ENCODE measurements around the gene MFAP2. TPM values are rescaled to one million over a fixed set of nuclear protein-coding genes. Genes with fewer than 3 reads are reported as not detected.

MFAP2 gene
- total RNA-seq, 4 donors from 2014 or later: 5.4 to 21.7 (median 10.2) TPM

DNA sequence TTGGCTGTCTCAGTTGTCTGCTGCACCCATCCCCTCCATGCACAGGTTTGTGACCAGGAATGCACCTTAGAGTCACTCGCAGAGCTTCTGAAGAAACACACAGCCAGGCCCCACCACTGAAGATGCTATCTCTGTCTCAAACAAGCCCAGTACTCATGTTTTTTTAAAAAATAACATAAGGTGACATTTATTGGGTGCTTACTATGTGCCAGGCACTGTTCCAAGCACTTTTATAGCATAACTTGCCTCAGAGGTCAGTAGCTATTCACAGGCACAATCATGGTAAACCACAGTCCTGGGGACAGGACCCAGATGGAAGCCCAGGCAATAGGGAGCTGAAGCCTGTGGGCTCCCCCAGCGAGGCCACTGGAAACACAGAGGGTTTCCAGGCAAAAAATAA lies 40.1 kb upstream of the MFAP2 start:
- 84% methylated on average over 2 of the region's 2 CpGs for WGBS
- Histone ChIP-seq H3K4me1 (no peaks in the 10 kb centered on the region), H3K4me3 (no peak overlapping the region), H3K27ac (replicated peaks in 1 of 4) (no peak overlapping the region), H3K9me3 (no peaks in the 10 kb centered on the region), H3K27me3 (no peaks in the 10 kb centered on the region), H3K36me3 (peaks cover 73 to 84% (median 78%) of the 10 kb centered on the region in 4 donors)
- TF ChIP-seq EP300 (IDR thresholded peaks at IDR 0.05): no peak
- no peak for TF ChIP-seq CTCF (IDR thresholded peaks at IDR 0.05)
- no peak for TF ChIP-seq POLR2AphosphoS5 (IDR thresholded peaks at IDR 0.05)
- no peak for TF ChIP-seq POLR2A (IDR thresholded peaks at IDR 0.05; ENCODE audit: low read depth)
- intact Hi-C loops (cut with DNase I): no loop called here
- DNase-seq (ENCODE audit: extremely low spot score): no peak

DNA sequence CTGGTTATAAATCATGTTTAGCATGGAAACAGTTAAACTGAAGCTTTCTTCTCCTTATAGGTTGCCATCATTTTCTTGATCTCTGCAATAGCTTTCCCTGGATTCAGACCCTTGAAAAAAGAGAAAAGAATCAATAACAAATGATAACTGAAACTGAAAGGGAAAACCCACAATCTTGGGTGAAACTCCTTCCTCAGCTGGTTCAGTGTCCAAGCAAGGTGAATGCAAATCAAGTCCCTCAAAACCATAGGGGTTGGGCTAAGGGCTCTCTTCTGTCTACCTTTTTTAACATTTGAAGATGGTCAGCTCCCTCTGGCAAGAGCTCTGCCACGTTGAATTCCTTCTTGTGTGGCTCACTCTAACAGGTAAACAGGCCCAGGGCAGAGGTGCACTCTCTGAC lies 38.4 kb upstream of the MFAP2 start:
- H3K27ac ChIP-seq (replicated peaks in 1 of 4): no peak overlapping the region
- 21% methylated on average over 1 of the region's 1 CpG for WGBS
- no peaks in the 10 kb centered on the region for H3K9me3 ChIP-seq
- H3K4me3 ChIP-seq: no peak overlapping the region
- H3K27me3 ChIP-seq: no peaks in the 10 kb centered on the region
- DNase-seq (ENCODE audit: extremely low spot score): no peak
- peaks cover 62 to 69% (median 64%) of the 10 kb centered on the region in 4 donors for H3K36me3 ChIP-seq
- H3K4me1 ChIP-seq: no peaks in the 10 kb centered on the region
- intact Hi-C loops (cut with DNase I): no loop called here
- no peak for TF ChIP-seq POLR2AphosphoS5 (IDR thresholded peaks at IDR 0.05)
- TF ChIP-seq POLR2A (IDR thresholded peaks at IDR 0.05; ENCODE audit: low read depth): no peak
- no peak for TF ChIP-seq EP300 (IDR thresholded peaks at IDR 0.05)
- TF ChIP-seq CTCF (IDR thresholded peaks at IDR 0.05): no peak

DNA sequence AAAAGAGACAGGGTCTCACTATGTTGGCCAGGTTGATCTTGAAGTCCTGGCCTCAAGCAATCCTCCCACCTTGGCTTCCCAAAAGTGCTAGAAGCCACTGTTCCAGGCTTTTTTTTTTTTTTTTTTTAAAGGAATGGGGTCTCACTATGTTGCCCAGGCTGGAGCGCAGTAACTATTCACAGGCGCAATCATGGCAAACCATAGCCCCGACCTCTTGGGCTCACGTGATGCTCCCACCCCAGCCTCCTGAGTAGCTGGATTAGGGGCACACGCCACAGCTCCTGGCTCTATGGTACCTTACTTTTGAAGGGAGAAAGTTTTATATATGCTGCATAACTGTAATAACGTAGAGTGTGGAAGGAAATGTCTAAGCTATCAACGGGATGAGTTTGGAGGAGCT lies 37.0 kb upstream of the MFAP2 start:
- no peak overlapping the region for H3K27ac ChIP-seq (replicated peaks in 1 of 4)
- H3K27me3 ChIP-seq: no peaks in the 10 kb centered on the region
- DNase-seq (ENCODE audit: extremely low spot score): no peak
- H3K9me3 ChIP-seq: no peaks in the 10 kb centered on the region
- peaks cover under 1 to 2% (median 2%) of the 10 kb centered on the region in 4 donors for H3K4me1 ChIP-seq
- peaks cover 49 to 55% (median 50%) of the 10 kb centered on the region in 4 donors for H3K36me3 ChIP-seq
- no peak overlapping the region for H3K4me3 ChIP-seq
- WGBS: 91% methylated on average over 7 of the region's 7 CpGs
- intact Hi-C loops (cut with DNase I): no loop called here
- TF ChIP-seq POLR2AphosphoS5 (IDR thresholded peaks at IDR 0.05) (no peak), CTCF (IDR thresholded peaks at IDR 0.05) (no peak), EP300 (IDR thresholded peaks at IDR 0.05) (no peak), POLR2A (IDR thresholded peaks at IDR 0.05; ENCODE audit: low read depth) (no peak)

- intact Hi-C loops (cut with DNase I): no loop called here
- WGBS: 67% methylated on average over 5 of the region's 5 CpGs
- Histone ChIP-seq H3K4me3 (no peak overlapping the region), H3K27ac (replicated peaks in 1 of 4) (no peak overlapping the region), H3K27me3 (no peaks in the 10 kb centered on the region), H3K4me1 (peaks cover 8 to 10% (median 9%) of the 10 kb centered on the region in 4 donors), H3K9me3 (no peaks in the 10 kb centered on the region), H3K36me3 (peaks cover 37 to 44% (median 38%) of the 10 kb centered on the region in 4 donors)
- no peak for TF ChIP-seq POLR2A (IDR thresholded peaks at IDR 0.05; ENCODE audit: low read depth)
- no peak for TF ChIP-seq EP300 (IDR thresholded peaks at IDR 0.05)
- no peak for TF ChIP-seq POLR2AphosphoS5 (IDR thresholded peaks at IDR 0.05)
- TF ChIP-seq CTCF (IDR thresholded peaks at IDR 0.05): no peak
- DNase-seq (ENCODE audit: extremely low spot score): no peak
Measured at GRCh38 chr1:17016317-17016661, 35.9 kb upstream of the MFAP2 start.
